ENCODE results near the gene ADISSP.
"Not testable (repeated sequence)": the region's sequence is repeated elsewhere in the genome, so short reads cannot be mapped to it uniquely, and the experiment has no call there.

ADISSP gene

DNA sequence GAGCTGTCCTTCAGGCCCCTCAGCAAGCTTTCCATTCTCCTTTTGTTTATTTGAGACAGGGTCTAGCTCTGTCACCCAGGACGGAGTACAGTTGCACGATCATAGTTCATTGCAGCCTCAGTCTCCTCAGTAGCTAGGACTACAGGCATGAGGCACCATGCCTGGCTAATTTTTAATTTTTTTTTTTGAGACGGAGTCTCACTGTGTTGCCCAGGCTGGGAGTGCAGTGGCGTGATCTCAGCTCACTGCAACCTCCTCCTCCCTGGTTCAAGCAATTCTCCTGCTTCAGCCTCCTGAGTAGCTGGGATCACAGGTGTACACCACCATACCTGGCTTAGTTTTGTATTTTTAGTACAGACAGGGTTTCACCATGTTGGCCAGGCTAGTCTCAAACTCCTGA is 21.6 kb upstream of the ADISSP start:
- H3K27me3 Mint-ChIP-seq; H3K4me3 Mint-ChIP-seq; H3K9me3 Mint-ChIP-seq (ENCODE audit: low read depth); H3K27ac Mint-ChIP-seq; H3K36me3 Mint-ChIP-seq: not testable (repeated sequence)
- peaks cover 19% of the 10 kb centered on the region for H3K4me1 Mint-ChIP-seq (ENCODE audit: low read depth)

DNA sequence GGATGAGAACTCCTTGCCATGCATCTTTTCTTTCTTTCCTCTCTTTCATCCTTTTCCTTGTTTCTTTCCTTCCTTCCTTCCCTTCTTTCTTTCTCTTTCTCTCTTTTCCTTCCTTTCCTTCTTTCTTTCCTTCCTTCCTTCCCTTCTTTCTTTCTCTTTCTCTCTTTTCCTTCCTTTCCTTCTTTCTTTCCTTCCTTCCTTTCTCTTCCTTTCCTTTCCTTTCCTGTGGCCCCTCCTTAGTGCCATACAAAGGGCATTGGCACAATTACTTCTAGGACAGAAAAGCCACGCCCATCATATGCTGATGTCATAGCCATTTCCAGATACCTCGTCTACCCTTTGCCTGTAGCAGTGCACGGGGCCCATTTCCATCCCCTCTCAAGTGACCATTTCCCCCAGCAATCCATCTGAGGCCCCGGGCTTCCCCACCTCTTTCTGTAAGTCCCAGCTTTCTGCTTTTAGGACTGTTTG is 21.2 kb upstream of the ADISSP start:
- no peak overlapping the region for H3K27ac Mint-ChIP-seq
- H3K36me3 Mint-ChIP-seq = no peaks in the 10 kb centered on the region
- no peaks in the 10 kb centered on the region for H3K9me3 Mint-ChIP-seq (ENCODE audit: low read depth)
- no peaks in the 10 kb centered on the region for H3K27me3 Mint-ChIP-seq
- peaks cover 19% of the 10 kb centered on the region for H3K4me1 Mint-ChIP-seq (ENCODE audit: low read depth)
- peak overlapping the region; percentile 42 for H3K4me3 Mint-ChIP-seq

DNA sequence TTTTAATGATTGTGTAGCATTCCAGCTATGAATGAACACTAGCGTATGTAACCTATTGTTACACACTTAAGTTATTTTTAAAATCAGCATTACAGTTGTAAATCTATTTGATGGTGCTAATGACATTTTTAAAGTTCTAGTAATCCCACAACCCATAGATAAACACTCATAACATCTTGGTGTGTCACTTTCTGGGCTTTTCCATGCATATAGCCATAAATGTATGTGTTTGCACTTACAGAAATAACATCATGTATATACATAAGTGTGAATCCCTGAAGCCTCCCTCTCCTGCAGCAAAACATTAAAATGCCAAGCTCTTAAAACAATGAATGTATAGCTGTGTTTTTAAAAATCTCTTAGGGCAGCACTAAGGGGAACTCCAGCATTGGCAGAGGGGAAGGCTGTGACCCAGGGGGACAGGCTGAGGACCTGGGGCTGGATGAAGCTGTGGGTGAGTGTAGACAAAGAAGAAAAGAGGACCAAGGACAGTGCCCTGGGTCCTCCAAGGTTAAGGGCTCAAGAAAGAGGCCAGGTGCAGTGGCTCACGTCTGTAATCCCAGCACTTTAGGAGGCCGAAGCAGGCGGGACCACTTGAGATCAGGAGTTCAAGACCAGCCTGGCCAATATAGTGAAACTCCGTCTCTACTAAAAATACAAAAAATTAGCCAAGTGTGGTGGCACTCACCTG is 19.9 kb upstream of the ADISSP start:
- H3K27ac Mint-ChIP-seq = peak overlapping the region; percentile 58
- H3K4me3 Mint-ChIP-seq = peak overlapping the region; percentile 71
- H3K27me3 Mint-ChIP-seq = no peaks in the 10 kb centered on the region
- no peaks in the 10 kb centered on the region for H3K36me3 Mint-ChIP-seq
- H3K4me1 Mint-ChIP-seq (ENCODE audit: low read depth) = peaks cover 27% of the 10 kb centered on the region
- H3K9me3 Mint-ChIP-seq (ENCODE audit: low read depth) = no peaks in the 10 kb centered on the region

DNA sequence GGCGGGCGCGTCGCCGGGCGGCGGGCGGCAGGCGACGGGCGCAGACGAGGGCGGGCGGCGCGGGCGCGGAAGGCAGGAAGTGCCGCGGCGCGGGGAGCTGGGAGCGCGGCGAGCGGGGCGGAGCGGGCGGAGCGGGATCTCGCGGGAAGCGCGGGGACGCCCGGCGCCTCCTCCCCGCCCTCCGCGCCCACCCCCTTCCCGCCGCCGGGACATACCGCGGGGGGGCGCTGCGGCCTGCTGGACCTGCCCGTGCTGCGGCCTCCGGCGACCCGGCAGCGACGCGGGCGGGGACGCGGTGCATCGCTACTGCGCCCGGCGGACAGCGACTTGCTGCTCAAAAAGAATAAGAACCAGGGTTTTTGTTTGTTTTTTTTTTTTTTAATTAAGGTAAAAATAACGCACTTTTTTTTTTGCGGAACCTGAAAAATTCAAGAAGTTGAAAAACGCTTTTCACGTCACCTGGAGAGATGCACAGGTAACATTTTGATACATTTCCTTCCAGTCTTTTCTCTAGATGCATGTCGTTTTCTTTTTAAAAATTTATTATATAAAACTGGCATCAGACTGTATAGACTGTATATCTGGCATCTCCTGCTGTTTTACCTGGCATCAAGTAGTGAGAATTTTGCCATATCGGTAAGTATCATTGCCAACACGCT is 19.2 kb upstream of the ADISSP start, which contains the start of gene CENPB:
Gene CENPB (minus strand): TSS at position 76 of the 659 bp plus-strand sequence. CDS start 257 bp downstream, outside the sequence.
- peak within 1 kb of the TSS; percentile 58 for H3K27ac Mint-ChIP-seq
- no peaks in the 10 kb centered on the region for H3K36me3 Mint-ChIP-seq
- H3K27me3 Mint-ChIP-seq = no peaks in the 10 kb centered on the region
- H3K4me1 Mint-ChIP-seq (ENCODE audit: low read depth) = peaks cover 28% of the 10 kb centered on the region
- peak within 1 kb of the TSS; percentile 85 for H3K4me3 Mint-ChIP-seq
- H3K9me3 Mint-ChIP-seq (ENCODE audit: low read depth) = no peaks in the 10 kb centered on the region

DNA sequence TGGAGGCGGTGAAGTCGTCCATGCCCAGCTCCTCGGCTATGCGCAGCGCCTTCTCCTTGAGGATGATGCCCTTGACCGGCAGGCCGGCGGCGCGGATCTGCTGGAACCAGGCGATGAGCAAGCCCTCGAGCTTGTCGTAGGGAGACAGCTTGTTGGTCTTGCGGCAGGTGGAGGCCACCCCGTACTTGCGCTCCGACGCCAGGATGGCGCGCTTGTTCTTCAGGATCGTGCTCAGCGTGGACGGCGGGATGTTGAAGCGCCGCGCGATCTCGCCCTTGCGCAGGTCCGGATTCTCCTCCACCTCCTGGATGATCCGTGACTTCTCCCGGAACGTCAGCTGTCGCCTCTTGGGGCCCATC is 18.6 kb upstream of the ADISSP start:
- H3K9me3 Mint-ChIP-seq (ENCODE audit: low read depth) = no peaks in the 10 kb centered on the region
- peaks cover 35% of the 10 kb centered on the region for H3K4me1 Mint-ChIP-seq (ENCODE audit: low read depth)
- H3K27ac Mint-ChIP-seq = peak overlapping the region; percentile 28
- no peaks in the 10 kb centered on the region for H3K36me3 Mint-ChIP-seq
- H3K27me3 Mint-ChIP-seq = no peaks in the 10 kb centered on the region
- peak overlapping the region; percentile 85 for H3K4me3 Mint-ChIP-seq

DNA sequence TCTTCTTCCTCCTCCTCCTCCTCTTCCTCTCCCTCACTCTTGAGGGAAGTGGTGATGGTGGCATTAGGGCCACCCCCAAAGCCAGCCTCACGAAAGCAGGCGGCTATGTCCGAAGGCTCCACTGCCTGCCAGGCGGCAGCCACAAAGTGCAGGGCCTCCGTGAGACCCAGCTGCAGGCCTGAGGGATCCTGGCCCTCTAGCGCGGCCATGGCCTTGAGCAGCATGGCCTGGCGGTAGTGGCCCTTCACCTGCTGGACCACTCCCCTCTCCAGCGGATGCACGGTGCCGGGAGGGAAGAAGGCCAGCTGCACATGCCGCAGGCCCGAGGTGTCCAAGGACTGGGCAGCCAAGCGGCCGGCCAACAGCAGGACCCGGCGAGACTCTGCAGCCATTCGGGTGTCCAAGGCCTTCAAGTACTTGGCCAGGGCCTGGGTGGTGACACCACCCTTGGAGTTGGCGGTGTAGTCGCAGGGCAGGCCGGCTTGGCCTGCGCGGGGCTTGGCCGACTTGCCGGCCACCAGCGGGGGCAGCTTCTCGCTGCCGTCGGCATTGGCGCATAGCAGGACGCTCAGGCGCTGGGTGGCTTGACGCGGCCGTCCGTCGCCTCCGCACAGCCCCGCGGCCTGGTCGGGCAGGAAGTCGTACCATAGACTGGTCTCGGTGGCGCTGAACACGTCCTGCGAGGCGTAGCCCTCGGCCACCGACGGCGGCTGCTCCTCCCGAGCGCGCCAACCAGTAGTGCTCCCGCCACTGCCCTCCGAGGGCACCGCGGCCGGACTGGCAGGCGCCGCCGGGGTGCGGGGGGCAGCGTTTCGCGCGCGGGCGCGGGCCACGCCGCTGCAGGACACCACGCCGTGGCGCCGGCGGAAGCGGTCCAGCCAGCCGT is 17.9 kb upstream of the ADISSP start:
- peak overlapping the region; percentile 63 for H3K4me3 Mint-ChIP-seq
- H3K9me3 Mint-ChIP-seq (ENCODE audit: low read depth) = no peaks in the 10 kb centered on the region
- no peaks in the 10 kb centered on the region for H3K27me3 Mint-ChIP-seq
- H3K36me3 Mint-ChIP-seq = no peaks in the 10 kb centered on the region
- H3K4me1 Mint-ChIP-seq (ENCODE audit: low read depth) = peaks cover 40% of the 10 kb centered on the region
- H3K27ac Mint-ChIP-seq = no peak overlapping the region

DNA sequence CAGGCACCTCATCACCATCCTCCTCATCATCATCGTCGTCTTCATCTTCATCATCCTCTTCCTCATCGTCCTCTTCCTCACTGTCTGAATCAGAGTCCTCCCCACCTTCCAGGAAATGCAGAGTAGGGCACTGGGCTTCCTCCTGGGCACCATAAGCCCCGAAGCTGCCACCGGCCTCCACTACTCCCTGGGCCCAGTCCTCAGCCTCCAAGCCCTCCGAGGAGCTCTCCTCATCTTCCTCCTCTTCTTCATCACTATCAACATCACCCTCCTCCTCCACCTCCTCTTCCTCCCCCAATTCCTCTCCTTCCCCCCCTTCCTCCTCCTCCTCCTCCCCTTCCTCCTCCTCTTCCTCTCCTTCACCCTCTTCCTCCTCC is 17.3 kb upstream of the ADISSP start:
- Mint-ChIP-seq H3K27me3 (no peaks in the 10 kb centered on the region), H3K4me1 (ENCODE audit: low read depth) (peaks cover 41% of the 10 kb centered on the region), H3K9me3 (ENCODE audit: low read depth) (no peaks in the 10 kb centered on the region), H3K4me3 (peak overlapping the region; percentile 63), H3K27ac (peak overlapping the region; percentile 50), H3K36me3 (no peaks in the 10 kb centered on the region)

DNA sequence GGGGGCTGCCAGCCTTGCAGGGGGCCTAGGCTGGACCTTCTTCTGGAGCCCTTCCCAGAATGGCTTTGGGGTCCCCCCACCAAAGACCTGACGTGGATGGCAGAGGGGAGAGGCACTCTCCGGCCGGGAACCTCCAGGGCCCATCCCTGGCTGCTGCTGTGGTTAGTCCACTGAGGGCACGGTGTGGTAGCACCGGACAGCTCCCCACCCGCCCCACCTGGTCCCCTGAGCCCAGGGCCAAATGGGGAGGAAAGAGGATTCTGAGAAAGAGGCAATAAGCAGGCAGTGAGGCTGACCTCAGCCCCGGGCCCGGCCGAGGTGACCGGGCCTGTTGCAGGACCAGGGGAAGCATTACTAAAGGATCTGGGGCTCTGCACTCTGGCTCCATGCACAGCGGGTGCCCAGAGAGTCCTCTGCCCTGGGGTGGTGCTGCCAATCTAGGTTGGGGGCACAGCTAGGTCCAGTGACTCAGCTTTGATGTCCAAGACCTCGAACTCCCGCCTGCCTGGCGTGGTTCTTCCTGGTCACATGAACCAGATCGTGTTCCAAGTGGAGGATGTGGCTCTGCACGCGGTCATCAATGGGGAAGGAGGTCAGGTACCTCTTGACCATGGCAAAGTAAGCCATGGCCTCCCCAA is 16.8 kb upstream of the ADISSP start:
- H3K27me3 Mint-ChIP-seq = no peaks in the 10 kb centered on the region
- H3K4me3 Mint-ChIP-seq = peak overlapping the region; percentile 52
- no peak overlapping the region for H3K27ac Mint-ChIP-seq
- H3K4me1 Mint-ChIP-seq (ENCODE audit: low read depth) = peaks cover 41% of the 10 kb centered on the region
- H3K36me3 Mint-ChIP-seq = no peaks in the 10 kb centered on the region
- no peaks in the 10 kb centered on the region for H3K9me3 Mint-ChIP-seq (ENCODE audit: low read depth)

DNA sequence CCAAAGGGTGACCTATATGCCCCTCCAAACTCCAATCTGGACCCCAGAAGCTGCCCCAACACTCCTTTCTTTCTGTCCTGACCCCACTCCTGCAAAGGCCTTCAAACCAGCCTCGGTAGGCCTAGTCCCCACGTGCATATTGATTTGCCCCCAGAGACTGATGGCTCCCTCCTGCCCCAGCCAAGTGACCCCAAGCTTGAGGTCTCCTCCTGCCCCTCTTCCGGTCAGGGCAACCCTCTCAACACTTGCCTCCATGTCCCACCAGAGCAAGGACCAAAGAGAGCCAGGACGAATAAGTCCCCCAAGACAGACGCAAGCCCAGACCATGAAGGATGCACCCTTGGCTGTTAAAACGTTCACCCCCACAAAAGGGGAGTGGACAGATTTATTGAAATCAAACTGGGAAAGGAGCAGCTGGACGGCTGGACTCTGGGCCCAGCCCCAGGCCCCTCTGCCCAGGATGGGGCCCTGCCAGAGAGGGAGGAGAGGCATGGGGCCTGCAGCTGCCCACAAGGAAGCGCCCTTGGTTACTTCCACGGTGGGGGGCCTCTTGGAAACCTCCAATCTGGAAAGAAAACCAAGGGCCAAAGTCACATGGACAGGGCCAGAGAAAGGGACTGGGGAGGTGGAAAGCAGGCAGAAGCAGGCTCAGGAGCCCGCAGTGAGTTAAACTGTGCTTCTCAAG is 16.1 kb upstream of the ADISSP start:
- no peaks in the 10 kb centered on the region for H3K36me3 Mint-ChIP-seq
- H3K4me3 Mint-ChIP-seq = peak overlapping the region; percentile 30
- H3K4me1 Mint-ChIP-seq (ENCODE audit: low read depth) = peaks cover 37% of the 10 kb centered on the region
- H3K27ac Mint-ChIP-seq = no peak overlapping the region
- H3K27me3 Mint-ChIP-seq = no peaks in the 10 kb centered on the region
- no peaks in the 10 kb centered on the region for H3K9me3 Mint-ChIP-seq (ENCODE audit: low read depth)

DNA sequence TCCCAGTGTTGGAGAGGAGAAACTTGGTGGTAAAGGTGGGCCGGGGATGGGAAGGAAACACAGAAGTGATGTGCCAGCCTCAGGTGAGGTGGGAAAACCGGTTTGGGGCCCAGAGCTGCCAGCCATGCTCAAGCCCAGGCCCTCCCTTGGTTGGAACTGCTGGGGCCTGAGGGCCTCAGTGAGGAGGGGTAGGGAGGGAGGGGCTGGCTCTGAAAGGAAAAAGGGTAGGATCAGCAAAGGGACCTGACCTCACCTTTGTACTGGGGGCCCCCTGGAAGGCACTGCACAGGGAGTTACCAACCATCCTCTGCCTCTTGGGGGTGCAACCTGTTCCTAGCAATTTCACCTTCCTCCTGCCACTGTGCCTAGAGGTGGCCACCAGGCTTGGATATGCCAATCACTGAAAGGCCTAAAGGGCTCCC is 15.5 kb upstream of the ADISSP start:
- H3K36me3 Mint-ChIP-seq = no peaks in the 10 kb centered on the region
- H3K4me3 Mint-ChIP-seq = peak overlapping the region; percentile 30
- H3K27ac Mint-ChIP-seq = peak overlapping the region; percentile 22
- H3K4me1 Mint-ChIP-seq (ENCODE audit: low read depth) = peaks cover 36% of the 10 kb centered on the region
- H3K9me3 Mint-ChIP-seq (ENCODE audit: low read depth) = no peaks in the 10 kb centered on the region
- no peaks in the 10 kb centered on the region for H3K27me3 Mint-ChIP-seq

DNA sequence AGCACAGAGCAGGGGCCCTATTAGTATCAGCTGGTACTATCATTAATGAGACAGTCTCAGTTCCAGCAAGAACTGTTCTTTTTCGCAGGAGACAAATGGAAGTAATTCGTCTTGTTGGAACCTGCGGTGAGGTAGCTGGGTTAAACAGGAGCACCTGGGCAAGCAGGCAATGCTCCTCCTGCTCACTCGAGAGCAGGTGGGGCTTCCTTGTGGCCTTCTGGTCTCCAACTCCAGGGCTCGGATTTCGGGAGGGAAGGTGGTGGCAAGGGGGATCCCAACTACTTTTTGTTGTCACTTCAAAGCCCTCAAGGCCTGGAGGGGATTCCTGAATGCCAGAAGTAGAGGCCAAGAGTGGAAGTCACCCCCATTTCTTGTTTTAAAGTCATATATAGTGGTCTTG is 15.0 kb upstream of the ADISSP start:
- H3K27me3 Mint-ChIP-seq = no peaks in the 10 kb centered on the region
- no peaks in the 10 kb centered on the region for H3K9me3 Mint-ChIP-seq (ENCODE audit: low read depth)
- H3K4me3 Mint-ChIP-seq = no peak overlapping the region
- peak overlapping the region; percentile 50 for H3K27ac Mint-ChIP-seq
- no peaks in the 10 kb centered on the region for H3K36me3 Mint-ChIP-seq
- H3K4me1 Mint-ChIP-seq (ENCODE audit: low read depth) = peaks cover 36% of the 10 kb centered on the region

DNA sequence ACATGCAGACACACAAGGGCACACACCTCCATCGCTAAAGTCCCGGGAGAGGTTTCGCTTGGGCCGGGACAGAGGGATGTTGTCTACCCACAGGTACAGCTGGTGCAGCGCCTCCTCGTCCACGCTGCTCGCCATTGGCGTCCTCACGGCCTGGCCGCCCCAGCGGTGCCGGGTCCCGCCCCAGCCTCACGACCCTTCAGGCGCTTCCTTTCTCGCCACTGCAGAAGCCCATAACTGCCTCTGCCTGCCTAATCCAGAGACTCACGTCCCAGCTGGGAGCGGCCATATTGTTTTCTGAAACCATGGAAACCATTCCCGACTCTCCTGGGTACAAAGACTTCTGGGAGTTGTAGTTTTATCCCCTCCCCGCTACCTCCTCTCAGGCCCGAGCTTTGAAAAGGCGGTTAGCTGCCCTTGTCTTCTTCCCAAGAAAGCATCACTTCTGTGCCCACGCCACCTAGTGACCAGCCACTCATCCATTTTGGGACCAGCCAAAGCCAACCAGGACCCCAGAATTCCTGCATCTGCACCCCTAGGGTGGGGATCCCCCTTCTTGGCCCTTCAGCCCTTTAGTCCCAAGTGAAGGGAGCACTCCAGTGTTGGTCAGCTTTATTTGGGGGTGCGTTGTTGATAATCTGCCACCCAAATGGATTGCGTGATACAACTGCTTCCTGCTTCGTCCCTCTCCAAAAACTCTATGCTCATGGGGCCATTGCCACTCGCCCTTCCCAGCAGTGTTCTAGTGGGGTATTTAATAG is 13.8 kb upstream of the ADISSP start, which contains the start of gene SPEF1:
Gene SPEF1 (minus strand): TSS at position 296 of the 758 bp plus-strand sequence. CDS start 161 bp downstream, at position 135.
- H3K4me3 Mint-ChIP-seq = peak within 1 kb of the TSS; percentile 33
- H3K27me3 Mint-ChIP-seq = no peaks in the 10 kb centered on the region
- peaks cover 39% of the 10 kb centered on the region for H3K4me1 Mint-ChIP-seq (ENCODE audit: low read depth)
- peak within 1 kb of the TSS; percentile 50 for H3K27ac Mint-ChIP-seq
- H3K9me3 Mint-ChIP-seq (ENCODE audit: low read depth) = no peaks in the 10 kb centered on the region
- H3K36me3 Mint-ChIP-seq = no peaks in the 10 kb centered on the region

DNA sequence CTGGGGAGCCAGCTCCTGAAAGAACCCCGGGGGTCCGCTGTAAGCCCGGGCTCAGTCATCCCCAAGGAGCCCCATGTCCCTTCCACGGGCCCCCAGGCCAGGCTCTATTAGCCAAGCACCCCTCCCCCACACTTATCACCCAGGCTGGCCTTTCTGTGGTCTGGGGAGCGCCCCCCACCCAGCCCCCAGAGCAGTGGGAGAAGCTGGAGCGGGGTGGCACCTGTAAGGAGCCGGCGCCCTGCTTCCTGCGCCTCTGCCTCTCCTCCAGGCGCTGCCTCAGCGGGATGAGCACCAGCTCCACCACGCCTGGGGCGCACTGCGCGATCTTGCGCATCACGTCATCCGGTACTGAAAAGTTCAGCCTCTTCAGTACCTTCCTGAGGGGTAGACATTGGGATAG is 11.4 kb upstream of the ADISSP start:
- no peaks in the 10 kb centered on the region for H3K9me3 Mint-ChIP-seq (ENCODE audit: low read depth)
- H3K4me1 Mint-ChIP-seq (ENCODE audit: low read depth) = peaks cover 31% of the 10 kb centered on the region
- no peak overlapping the region for H3K27ac Mint-ChIP-seq
- no peaks in the 10 kb centered on the region for H3K27me3 Mint-ChIP-seq
- no peaks in the 10 kb centered on the region for H3K36me3 Mint-ChIP-seq
- H3K4me3 Mint-ChIP-seq = peak overlapping the region; percentile 31
